ENCODE measurements around the gene PRDM8.

GRCh38 chr4:80215449-80216052 lies 18.2 kb downstream of the PRDM8 start:
- TF ChIP-seq POLR2A (IDR thresholded peaks at IDR 0.05; ENCODE audit: extremely low read depth, insufficient read length) (no peak), CTCF (IDR thresholded peaks at IDR 0.05; ENCODE audit: low read depth, low read length) (peak; percentile 6), MAX (IDR thresholded peaks at IDR 0.05; ENCODE audit: low read depth, low read length) (no peak)

Measured in NB4 (cell line).